DND-41 (cell line): ENCODE measurements around the gene TAF4.

Experiments
- EZH2 ChIP-seq: IDR thresholded peaks from 3 replicates; pipeline ENCODE4 v1.6.1; 2012; ENCODE audit warnings: borderline replicate concordance, low read depth, mild to moderate bottlenecking, moderate library complexity, low read length, inconsistent platforms; ENCODE audit not compliant: severe bottlenecking
- TF ChIP-seq, protein P1 (sequence below): IDR thresholded peaks from 2 replicates; pipeline ENCODE4 v1.5.1; 2012; ENCODE audit warnings: borderline replicate concordance, low read length, moderate library complexity, mild to moderate bottlenecking; ENCODE audit not compliant: poor library complexity, severe bottlenecking; ENCODE audit errors: extremely low read depth

DNA sequence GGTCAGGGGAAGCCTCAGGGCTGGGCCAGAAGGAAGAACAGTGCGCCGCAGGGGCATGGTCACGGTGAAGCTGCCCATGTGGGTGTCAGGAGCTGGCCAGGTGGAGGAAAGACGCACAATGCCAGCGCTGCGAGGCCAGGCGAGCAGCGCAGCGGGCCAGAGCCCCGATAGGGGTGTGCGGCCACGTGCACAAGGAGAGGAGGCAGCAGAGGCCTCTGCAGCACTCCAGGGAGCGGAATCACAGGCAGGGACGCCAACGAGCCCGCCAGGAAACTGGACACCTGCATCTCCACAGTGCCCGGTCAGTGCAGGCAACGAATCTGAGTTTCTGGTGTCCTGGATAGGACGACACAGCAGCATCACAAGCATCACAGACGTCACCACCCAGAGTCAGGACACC is 35.7 kb downstream of the TAF4 start:
- TF ChIP-seq, protein P1, sequence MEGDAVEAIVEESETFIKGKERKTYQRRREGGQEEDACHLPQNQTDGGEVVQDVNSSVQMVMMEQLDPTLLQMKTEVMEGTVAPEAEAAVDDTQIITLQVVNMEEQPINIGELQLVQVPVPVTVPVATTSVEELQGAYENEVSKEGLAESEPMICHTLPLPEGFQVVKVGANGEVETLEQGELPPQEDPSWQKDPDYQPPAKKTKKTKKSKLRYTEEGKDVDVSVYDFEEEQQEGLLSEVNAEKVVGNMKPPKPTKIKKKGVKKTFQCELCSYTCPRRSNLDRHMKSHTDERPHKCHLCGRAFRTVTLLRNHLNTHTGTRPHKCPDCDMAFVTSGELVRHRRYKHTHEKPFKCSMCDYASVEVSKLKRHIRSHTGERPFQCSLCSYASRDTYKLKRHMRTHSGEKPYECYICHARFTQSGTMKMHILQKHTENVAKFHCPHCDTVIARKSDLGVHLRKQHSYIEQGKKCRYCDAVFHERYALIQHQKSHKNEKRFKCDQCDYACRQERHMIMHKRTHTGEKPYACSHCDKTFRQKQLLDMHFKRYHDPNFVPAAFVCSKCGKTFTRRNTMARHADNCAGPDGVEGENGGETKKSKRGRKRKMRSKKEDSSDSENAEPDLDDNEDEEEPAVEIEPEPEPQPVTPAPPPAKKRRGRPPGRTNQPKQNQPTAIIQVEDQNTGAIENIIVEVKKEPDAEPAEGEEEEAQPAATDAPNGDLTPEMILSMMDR = no peak
- TF ChIP-seq EZH2 = no peak
